AG10803 (cell line): Measurements from ENCODE around the gene SLC2A13.

Experiments
- DNase-seq: peaks from one replicate; pipeline ENCODE4 v3.0.0; 2010; ENCODE audit warnings: low read depth
- H3K4me3 ChIP-seq: 2 replicates; pipeline ENCODE4 v1.5.1; 2011; ENCODE audit warnings: mild to moderate bottlenecking, low read length, control low read depth
- TF ChIP-seq, protein P1 (sequence below): conservative IDR thresholded peaks from 2 replicates; pipeline ENCODE4 v1.5.1; 2011; ENCODE audit warnings: mild to moderate bottlenecking, low read length, control low read depth, inconsistent platforms

SLC2A13 gene

DNA sequence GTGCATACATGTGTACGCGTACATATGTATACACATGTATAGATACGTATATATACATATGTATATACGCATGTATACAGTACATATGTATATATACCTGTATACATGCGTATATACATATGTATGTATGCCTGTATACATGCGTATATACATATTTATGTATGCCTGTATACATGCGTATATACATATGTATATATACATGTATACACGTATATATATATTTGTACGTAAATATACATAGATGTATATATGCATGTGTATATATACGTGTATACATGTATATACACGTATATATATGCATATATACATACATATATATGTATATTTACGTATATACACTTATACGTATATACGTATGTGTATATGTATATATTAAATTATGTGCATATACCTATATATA, 392.3 kb downstream of the SLC2A13 start:
- H3K4me3 ChIP-seq = no peak overlapping the region
- TF ChIP-seq, protein P1, sequence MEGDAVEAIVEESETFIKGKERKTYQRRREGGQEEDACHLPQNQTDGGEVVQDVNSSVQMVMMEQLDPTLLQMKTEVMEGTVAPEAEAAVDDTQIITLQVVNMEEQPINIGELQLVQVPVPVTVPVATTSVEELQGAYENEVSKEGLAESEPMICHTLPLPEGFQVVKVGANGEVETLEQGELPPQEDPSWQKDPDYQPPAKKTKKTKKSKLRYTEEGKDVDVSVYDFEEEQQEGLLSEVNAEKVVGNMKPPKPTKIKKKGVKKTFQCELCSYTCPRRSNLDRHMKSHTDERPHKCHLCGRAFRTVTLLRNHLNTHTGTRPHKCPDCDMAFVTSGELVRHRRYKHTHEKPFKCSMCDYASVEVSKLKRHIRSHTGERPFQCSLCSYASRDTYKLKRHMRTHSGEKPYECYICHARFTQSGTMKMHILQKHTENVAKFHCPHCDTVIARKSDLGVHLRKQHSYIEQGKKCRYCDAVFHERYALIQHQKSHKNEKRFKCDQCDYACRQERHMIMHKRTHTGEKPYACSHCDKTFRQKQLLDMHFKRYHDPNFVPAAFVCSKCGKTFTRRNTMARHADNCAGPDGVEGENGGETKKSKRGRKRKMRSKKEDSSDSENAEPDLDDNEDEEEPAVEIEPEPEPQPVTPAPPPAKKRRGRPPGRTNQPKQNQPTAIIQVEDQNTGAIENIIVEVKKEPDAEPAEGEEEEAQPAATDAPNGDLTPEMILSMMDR = no peak

DNA sequence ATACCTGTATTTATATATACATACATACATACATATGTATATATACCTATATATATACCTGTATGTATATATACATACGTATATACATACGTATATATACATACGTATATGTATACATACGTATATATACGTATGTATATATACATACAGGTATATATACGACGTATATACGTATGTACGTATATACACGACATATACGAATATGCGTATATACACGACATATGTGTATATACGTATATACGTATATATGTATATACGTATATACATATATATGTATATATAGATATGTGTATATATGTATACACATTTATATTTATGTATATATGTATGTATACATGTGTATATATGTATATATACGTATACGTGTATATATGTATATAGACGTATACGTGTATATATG, 393.5 kb downstream of the SLC2A13 start:
- no peak overlapping the region for H3K4me3 ChIP-seq
- no peak for DNase-seq
- TF ChIP-seq, protein P1 = no peak

More for the DNA sequence above, 392.3 kb downstream of the SLC2A13 start:
- DNase-seq = no peak
